GM06990 (cell line): ENCODE results near the gene DSTN.

Experiments
- DNase-seq: peaks from one replicate; pipeline ENCODE4 v3.0.0-alpha.2; 2011; ENCODE audit not compliant: insufficient read length; ENCODE audit errors: extremely low read depth
- H3K27me3 ChIP-seq: replicated peaks from 2 replicates; pipeline ENCODE4 v1.6.0; 2011; ENCODE audit warnings: low read length; ENCODE audit not compliant: control insufficient read depth, insufficient read depth
- H3K36me3 ChIP-seq: 2 replicates; pipeline ENCODE4 v1.5.1; 2011; ENCODE audit warnings: low read length; ENCODE audit not compliant: control insufficient read depth, insufficient read depth
- H3K4me3 ChIP-seq: replicated peaks from 2 replicates; pipeline ENCODE4 v1.5.1; 2011; ENCODE audit warnings: low read depth, mild to moderate bottlenecking, control low read depth, low read length
- CTCF ChIP-seq: IDR thresholded peaks from 2 replicates; pipeline ENCODE4 v1.5.1; 2011; ENCODE audit warnings: low read length, control low read depth, mild to moderate bottlenecking, inconsistent platforms; ENCODE audit not compliant: insufficient read depth, poor library complexity, severe bottlenecking

DSTN gene

GRCh38 chr20:17549131-17549530 lies 20.7 kb upstream of the DSTN start:
- Histone ChIP-seq H3K36me3 (no peaks in the 10 kb centered on the region), H3K4me3 (no peak overlapping the region), H3K27me3 (no peaks in the 10 kb centered on the region)
- no peak for TF ChIP-seq CTCF
- no peak for DNase-seq

- Histone ChIP-seq H3K4me3 (no peak overlapping the region), H3K36me3 (no peaks in the 10 kb centered on the region), H3K27me3 (no peaks in the 10 kb centered on the region)
- DNase-seq, result no peak
- no peak for TF ChIP-seq CTCF
These were observed 14.8 kb upstream of the DSTN start for GRCh38 chr20:17555106-17555505.

- DNase-seq, result no peak
- no peak for TF ChIP-seq CTCF
- Histone ChIP-seq H3K27me3 (no peaks in the 10 kb centered on the region), H3K36me3 (no peaks in the 10 kb centered on the region), H3K4me3 (no peak overlapping the region)
These were observed 12.8 kb upstream of the DSTN start for GRCh38 chr20:17556837-17557674.

GRCh38 chr20:17557675-17558006 lies 12.2 kb upstream of the DSTN start:
- TF ChIP-seq CTCF, result no peak
- no peak for DNase-seq
- H3K36me3 ChIP-seq, result no peaks in the 10 kb centered on the region
- no peak overlapping the region for H3K4me3 ChIP-seq
- H3K27me3 ChIP-seq, result no peaks in the 10 kb centered on the region

GRCh38 chr20:17558154-17558940 lies 11.5 kb upstream of the DSTN start:
- Histone ChIP-seq H3K4me3 (no peak overlapping the region), H3K27me3 (no peaks in the 10 kb centered on the region), H3K36me3 (no peaks in the 10 kb centered on the region)
- DNase-seq, result no peak
- TF ChIP-seq CTCF, result no peak
